Osteocyte (in vitro differentiated cells): ENCODE measurements around the gene PRKAA2. TPM values are rescaled to one million over a fixed set of nuclear protein-coding genes. Genes with fewer than 3 reads are reported as not detected.
A peak's percentile ranks its signal among the peaks of the same experiment; 100 is the strongest.

Experiments
- DNase-seq: peaks from one replicate; pipeline ENCODE4 v3.0.0; 2021; ENCODE audit warnings: mixed read lengths; ENCODE audit not compliant: unreplicated experiment; ENCODE audit errors: extremely low spot score
- H3K27ac Mint-ChIP-seq: one replicate; pipeline ENCODE4 v1.8.0; 2021; ENCODE audit warnings: mild to moderate bottlenecking, mixed read lengths; ENCODE audit not compliant: unreplicated experiment
- H3K27me3 Mint-ChIP-seq: one replicate; pipeline ENCODE4 v1.8.0; 2021; ENCODE audit warnings: mixed read lengths; ENCODE audit not compliant: unreplicated experiment
- H3K36me3 Mint-ChIP-seq: one replicate; pipeline ENCODE4 v1.8.0; 2021; ENCODE audit warnings: mixed read lengths; ENCODE audit not compliant: unreplicated experiment
- H3K4me1 Mint-ChIP-seq: one replicate; pipeline ENCODE4 v1.8.0; 2021; ENCODE audit warnings: mixed read lengths; ENCODE audit not compliant: unreplicated experiment
- H3K4me3 Mint-ChIP-seq: one replicate; pipeline ENCODE4 v1.8.0; 2021; ENCODE audit warnings: mild to moderate bottlenecking, moderate library complexity, mixed read lengths; ENCODE audit not compliant: unreplicated experiment
- H3K9me3 Mint-ChIP-seq: one replicate; pipeline ENCODE4 v1.8.0; 2021; ENCODE audit warnings: mixed read lengths; ENCODE audit not compliant: unreplicated experiment
- CTCF ChIP-seq: fragments of 200-600 bp; sonication (generic); IDR thresholded peaks from 2 replicates; pipeline ENCODE4 v1.5.0; 2021; ENCODE audit warnings: antibody characterized with exemption, mild to moderate bottlenecking, moderate library complexity
- total RNA-seq: library from RNA; stranded (reverse); gene quantifications from 2 replicates; pipeline ENCODE4 v1.2.1, GENCODE V29; 2021

The PRKAA2 gene
- total RNA-seq, 1 donor from 2014 or later = 2.0 TPM

GRCh38 chr1:56626546-56626945 is 18.6 kb upstream of the PRKAA2 start:
- no peak for DNase-seq
- Mint-ChIP-seq H3K4me3 (no peak overlapping the region), H3K36me3 (no peaks in the 10 kb centered on the region), H3K27ac (peak overlapping the region; percentile 53), H3K4me1 (peaks cover 37% of the 10 kb centered on the region), H3K27me3 (no peaks in the 10 kb centered on the region), H3K9me3 (no peaks in the 10 kb centered on the region)
- TF ChIP-seq CTCF = no peak

- no peak for TF ChIP-seq CTCF
- H3K4me1 Mint-ChIP-seq = peaks cover 37% of the 10 kb centered on the region
- DNase-seq = no peak
- H3K27me3 Mint-ChIP-seq = no peaks in the 10 kb centered on the region
- H3K27ac Mint-ChIP-seq = peak overlapping the region; percentile 52
- no peaks in the 10 kb centered on the region for H3K36me3 Mint-ChIP-seq
- no peak overlapping the region for H3K4me3 Mint-ChIP-seq
- H3K9me3 Mint-ChIP-seq = no peaks in the 10 kb centered on the region
These were observed 18.0 kb upstream of the PRKAA2 start for GRCh38 chr1:56627019-56627635.

- DNase-seq = no peak
- Mint-ChIP-seq H3K27ac (peak overlapping the region; percentile 52), H3K9me3 (no peaks in the 10 kb centered on the region), H3K36me3 (no peaks in the 10 kb centered on the region), H3K4me1 (peaks cover 37% of the 10 kb centered on the region), H3K4me3 (no peak overlapping the region), H3K27me3 (no peaks in the 10 kb centered on the region)
- TF ChIP-seq CTCF = no peak
These were observed 17.5 kb upstream of the PRKAA2 start for GRCh38 chr1:56627636-56628039.

GRCh38 chr1:56630786-56631185 is 14.3 kb upstream of the PRKAA2 start:
- Mint-ChIP-seq H3K27me3 (no peaks in the 10 kb centered on the region), H3K36me3 (no peaks in the 10 kb centered on the region), H3K9me3 (no peaks in the 10 kb centered on the region), H3K4me3 (no peak overlapping the region), H3K27ac (no peak overlapping the region), H3K4me1 (peaks cover 26% of the 10 kb centered on the region)
- no peak for TF ChIP-seq CTCF
- no peak for DNase-seq

- H3K27me3 Mint-ChIP-seq = no peaks in the 10 kb centered on the region
- H3K36me3 Mint-ChIP-seq = no peaks in the 10 kb centered on the region
- no peak for DNase-seq
- H3K9me3 Mint-ChIP-seq = no peaks in the 10 kb centered on the region
- TF ChIP-seq CTCF = no peak
- peaks cover 15% of the 10 kb centered on the region for H3K4me1 Mint-ChIP-seq
- H3K27ac Mint-ChIP-seq = no peak overlapping the region
- H3K4me3 Mint-ChIP-seq = no peak overlapping the region
These were observed 13.2 kb upstream of the PRKAA2 start for GRCh38 chr1:56631901-56632300.
